Measurements from ENCODE around the gene TIMM13.

TIMM13 gene

GRCh38 chr19:2424686-2425621 is 2.4 kb downstream of the TIMM13 start:
- peak overlapping the region; percentile 82 for H3K4me3 ChIP-seq (replicated peaks; ENCODE audit: insufficient read depth, low read length)
- H3K27ac ChIP-seq (replicated peaks): peak overlapping the region; percentile 98
- peak; percentile 69 to 86 for DNase-seq (ENCODE audit: low read depth in 1 of 2, low spot score in 1 of 2)
- TF ChIP-seq CTCF (IDR thresholded peaks at IDR 0.05; ENCODE audit: insufficient read depth, low read length): peak; percentile 10
- no peak for TF ChIP-seq GABPA (IDR thresholded peaks at IDR 0.05; ENCODE audit: low read depth)
- TF ChIP-seq POLR2AphosphoS5 (IDR thresholded peaks at IDR 0.05; ENCODE audit: low read depth): peak; percentile 83; the same call in 1 of the 2 replicates
- H3K27me3 ChIP-seq (ENCODE audit: insufficient read depth, poor library complexity, severe bottlenecking): no peaks in the 10 kb centered on the region

GRCh38 chr19:2423915-2424685 is 3.3 kb downstream of the TIMM13 start:
- DNase-seq (ENCODE audit: low read depth in 1 of 2, low spot score in 1 of 2): peak; percentile 38 to 51
- Histone ChIP-seq H3K4me3 (replicated peaks; ENCODE audit: insufficient read depth, low read length) (peak overlapping the region; percentile 82), H3K27ac (replicated peaks) (peak overlapping the region; percentile 98), H3K27me3 (ENCODE audit: insufficient read depth, poor library complexity, severe bottlenecking) (no peaks in the 10 kb centered on the region)
- TF ChIP-seq CTCF (IDR thresholded peaks at IDR 0.05; ENCODE audit: insufficient read depth, low read length) (no peak), SPI1 (IDR thresholded peaks at IDR 0.05; ENCODE audit: borderline replicate concordance, low read depth) (no peak), POLR2AphosphoS5 (IDR thresholded peaks at IDR 0.05; ENCODE audit: low read depth) (peak; percentile 74; the same call in 1 of the 2 replicates), REST (IDR thresholded peaks at IDR 0.05; ENCODE audit: insufficient replicate concordance, low read depth) (no peak)

- Histone ChIP-seq H3K4me3 (replicated peaks; ENCODE audit: insufficient read depth, low read length) (no peak overlapping the region), H3K27ac (replicated peaks) (peak overlapping the region; percentile 98), H3K27me3 (ENCODE audit: insufficient read depth, poor library complexity, severe bottlenecking) (no peaks in the 10 kb centered on the region)
- TF ChIP-seq GABPA (IDR thresholded peaks at IDR 0.05; ENCODE audit: low read depth): no peak
- TF ChIP-seq POLR2AphosphoS5 (IDR thresholded peaks at IDR 0.05; ENCODE audit: low read depth): peak; percentile 82; the same call in 1 of the 2 replicates
- peak; percentile 78 for TF ChIP-seq SPI1 (IDR thresholded peaks at IDR 0.05; ENCODE audit: borderline replicate concordance, low read depth)
- no peak for TF ChIP-seq CTCF (IDR thresholded peaks at IDR 0.05; ENCODE audit: insufficient read depth, low read length)
- no peak for TF ChIP-seq REST (IDR thresholded peaks at IDR 0.05; ENCODE audit: insufficient replicate concordance, low read depth)
- peak; percentile 45 to 94 for DNase-seq (ENCODE audit: low read depth in 1 of 2, low spot score in 1 of 2)
Observed at GRCh38 chr19:2423071-2423914, 4.1 kb downstream of the TIMM13 start.
